ENCODE data around the gene CHST15. TPM values are rescaled to one million over a fixed set of nuclear protein-coding genes. Genes with fewer than 3 reads are reported as not detected.

CHST15 gene
- total and polyA plus RNA-seq, 2 of the 13 experiments (the other 11 are each of a cell fraction or from before 2014, with no cell fraction given), result 1.4 to 94.7 TPM

DNA sequence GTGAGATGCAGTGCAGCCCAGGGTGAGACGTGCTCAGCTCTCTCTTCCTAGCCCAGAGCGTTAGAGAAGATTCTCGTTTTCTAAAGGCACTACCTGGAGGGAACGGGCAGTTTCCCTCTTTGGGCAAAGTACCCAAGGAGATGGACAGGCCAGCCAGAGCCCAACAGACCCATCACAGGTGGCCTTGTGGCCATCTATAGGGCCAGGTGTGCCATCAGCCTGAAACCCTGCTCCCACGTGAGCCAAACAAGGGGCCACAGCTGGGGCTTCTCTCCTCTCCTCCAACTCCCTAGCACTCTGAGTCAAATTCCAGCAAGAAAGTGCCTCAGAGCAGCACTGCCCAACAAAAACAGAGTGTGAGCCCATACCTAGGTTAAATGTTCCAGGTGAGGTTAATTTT is 22.3 kb downstream of the CHST15 start:
- H3K27me3 ChIP-seq (ENCODE audit: control insufficient read depth in 1 of 2, insufficient read depth in 2 of 2, low read length in 2 of 2), result no peaks in the 10 kb centered on the region
- H3K79me2 ChIP-seq (ENCODE audit: insufficient read depth, low read length), result peaks cover 96% of the 10 kb centered on the region
- ATAC-seq (no peak), FAIRE-seq (no peak), DNase-seq (ENCODE audit: low spot score) (no peak)
- peaks cover 12 to 43% of the 10 kb centered on the region in 2 experiments for H3K36me3 ChIP-seq (replicated peaks in 1 of 2; ENCODE audit: control insufficient read depth in 1 of 2, insufficient read depth in 2 of 2, low read length in 2 of 2)
- H3K4me1 ChIP-seq (ENCODE audit: insufficient read depth, low read length), result peaks cover 97% of the 10 kb centered on the region
- H3K9me3 ChIP-seq (ENCODE audit: low read length), result no peaks in the 10 kb centered on the region
- H3K4me2 ChIP-seq (ENCODE audit: low read depth, low read length), result no peak overlapping the region
- H3K4me3 ChIP-seq (replicated peaks in 1 of 3; ENCODE audit: insufficient read depth in 1 of 3, low read depth in 2 of 3, low read length in 3 of 3), result no peak overlapping the region
- intact Hi-C loops (cut with micrococcal nuclease; ENCODE audit: unreplicated experiment), result no loop called here
- H2AFZ ChIP-seq (ENCODE audit: low read length), result no peak overlapping the region
- H4K20me1 ChIP-seq (ENCODE audit: insufficient read depth, low read length), result peaks cover 95% of the 10 kb centered on the region
- H3K9ac ChIP-seq (ENCODE audit: insufficient read depth, low read depth, low read length), result no peak overlapping the region
- POLR2A ChIA-PET, result interaction anchor here (1.1 to 1.5 kb wide), 3 partner anchors 20 to 28 kb away, joined by 3 read pairs; no protein-coding TSS in a partner anchor
- no peak overlapping the region for H3K27ac ChIP-seq (ENCODE audit: extremely low read length, insufficient read depth, low read length)
- BruUV-seq (replicated peaks), result no TSS peak
- WGBS (ENCODE audit: low lambda C conversion rate), result 96% methylated on average over 4 of the region's 5 CpGs
- in situ Hi-C loops (cut with HindIII; ENCODE audit: extremely low pct_ligation_motif_present, low pct_unique_long_range_greater_than_20kb), result no loop called here
- TF ChIP-seq, protein P1, sequence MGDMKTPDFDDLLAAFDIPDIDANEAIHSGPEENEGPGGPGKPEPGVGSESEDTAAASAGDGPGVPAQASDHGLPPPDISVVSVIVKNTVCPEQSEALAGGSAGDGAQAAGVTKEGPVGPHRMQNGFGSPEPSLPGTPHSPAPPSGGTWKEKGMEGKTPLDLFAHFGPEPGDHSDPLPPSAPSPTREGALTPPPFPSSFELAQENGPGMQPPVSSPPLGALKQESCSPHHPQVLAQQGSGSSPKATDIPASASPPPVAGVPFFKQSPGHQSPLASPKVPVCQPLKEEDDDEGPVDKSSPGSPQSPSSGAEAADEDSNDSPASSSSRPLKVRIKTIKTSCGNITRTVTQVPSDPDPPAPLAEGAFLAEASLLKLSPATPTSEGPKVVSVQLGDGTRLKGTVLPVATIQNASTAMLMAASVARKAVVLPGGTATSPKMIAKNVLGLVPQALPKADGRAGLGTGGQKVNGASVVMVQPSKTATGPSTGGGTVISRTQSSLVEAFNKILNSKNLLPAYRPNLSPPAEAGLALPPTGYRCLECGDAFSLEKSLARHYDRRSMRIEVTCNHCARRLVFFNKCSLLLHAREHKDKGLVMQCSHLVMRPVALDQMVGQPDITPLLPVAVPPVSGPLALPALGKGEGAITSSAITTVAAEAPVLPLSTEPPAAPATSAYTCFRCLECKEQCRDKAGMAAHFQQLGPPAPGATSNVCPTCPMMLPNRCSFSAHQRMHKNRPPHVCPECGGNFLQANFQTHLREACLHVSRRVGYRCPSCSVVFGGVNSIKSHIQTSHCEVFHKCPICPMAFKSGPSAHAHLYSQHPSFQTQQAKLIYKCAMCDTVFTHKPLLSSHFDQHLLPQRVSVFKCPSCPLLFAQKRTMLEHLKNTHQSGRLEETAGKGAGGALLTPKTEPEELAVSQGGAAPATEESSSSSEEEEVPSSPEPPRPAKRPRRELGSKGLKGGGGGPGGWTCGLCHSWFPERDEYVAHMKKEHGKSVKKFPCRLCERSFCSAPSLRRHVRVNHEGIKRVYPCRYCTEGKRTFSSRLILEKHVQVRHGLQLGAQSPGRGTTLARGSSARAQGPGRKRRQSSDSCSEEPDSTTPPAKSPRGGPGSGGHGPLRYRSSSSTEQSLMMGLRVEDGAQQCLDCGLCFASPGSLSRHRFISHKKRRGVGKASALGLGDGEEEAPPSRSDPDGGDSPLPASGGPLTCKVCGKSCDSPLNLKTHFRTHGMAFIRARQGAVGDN (CRISPR knock-in tag; IDR thresholded peaks at IDR 0.05), result 0 out of 2 replicates have a peak, but pooled peaks have one; percentile 7
- no peak for TF ChIP-seq GTF3A (CRISPR knock-in tag; conservative IDR thresholded peaks at IDR 0.05)
- CTCF ChIA-PET (ENCODE audit: low intra/inter-chr PET ratio, low total read pairs), result no interaction called here

DNA sequence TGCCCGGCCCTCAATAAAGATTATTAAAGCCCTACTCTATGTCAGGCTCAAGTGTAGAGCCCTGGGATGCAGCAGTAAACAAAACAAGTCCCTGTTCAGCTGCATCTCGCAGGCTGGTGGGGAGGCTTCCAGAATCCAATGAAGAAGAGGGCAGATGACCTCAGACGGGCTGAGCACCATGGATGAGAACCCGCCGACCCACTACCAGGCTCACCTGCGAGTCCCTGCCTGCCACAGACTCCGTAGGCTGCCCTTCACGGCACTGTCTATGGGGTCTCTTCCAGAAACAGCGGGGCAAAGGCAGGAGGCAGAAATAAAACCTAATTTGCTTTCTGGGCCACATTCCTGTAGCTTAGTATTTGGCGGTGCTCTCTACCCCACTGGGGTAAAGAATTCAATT is 22.7 kb downstream of the CHST15 start:
- ATAC-seq, result no peak
- POLR2A ChIA-PET, result no interaction called here

More for the DNA sequence above, 22.7 kb downstream of the CHST15 start:
- intact Hi-C loops (cut with micrococcal nuclease; ENCODE audit: unreplicated experiment) (no loop called here), in situ Hi-C loops (cut with HindIII; ENCODE audit: extremely low pct_ligation_motif_present, low pct_unique_long_range_greater_than_20kb) (no loop called here)
- Histone ChIP-seq H3K27me3 (ENCODE audit: control insufficient read depth in 1 of 2, insufficient read depth in 2 of 2, low read length in 2 of 2) (no peaks in the 10 kb centered on the region), H3K27ac (ENCODE audit: extremely low read length, insufficient read depth, low read length) (no peak overlapping the region), H3K9ac (ENCODE audit: insufficient read depth, low read depth, low read length) (no peak overlapping the region), H3K4me1 (ENCODE audit: insufficient read depth, low read length) (peaks cover 97% of the 10 kb centered on the region), H2AFZ (ENCODE audit: low read length) (no peak overlapping the region), H3K36me3 (replicated peaks in 1 of 2; ENCODE audit: control insufficient read depth in 1 of 2, insufficient read depth in 2 of 2, low read length in 2 of 2) (peaks cover 10 to 39% of the 10 kb centered on the region in 2 experiments), H4K20me1 (ENCODE audit: insufficient read depth, low read length) (peaks cover 91% of the 10 kb centered on the region), H3K9me3 (ENCODE audit: low read length) (no peaks in the 10 kb centered on the region), H3K4me3 (replicated peaks in 1 of 3; ENCODE audit: insufficient read depth in 1 of 3, low read depth in 2 of 3, low read length in 3 of 3) (no peak overlapping the region), H3K4me2 (ENCODE audit: low read depth, low read length) (no peak overlapping the region), H3K79me2 (ENCODE audit: insufficient read depth, low read length) (peaks cover 96% of the 10 kb centered on the region)
- FAIRE-seq (no peak), DNase-seq (ENCODE audit: low spot score) (no peak)
- TF ChIP-seq ZNF7 (CRISPR knock-in tag; IDR thresholded peaks at IDR 0.05) (no peak), POLR2A (IDR thresholded peaks at IDR 0.05; ENCODE audit: insufficient read depth in 1 of 2, low read depth in 2 of 2, low read length in 2 of 2) (0 out of 4 replicates have a peak, but pooled peaks of 1 of the 2 experiments have one; percentile 14)
- TF ChIP-seq, protein P1 (CRISPR knock-in tag; IDR thresholded peaks at IDR 0.05), result peak; percentile 21; the same call in 1 of the 2 replicates
- CTCF ChIA-PET (ENCODE audit: low intra/inter-chr PET ratio, low total read pairs), result no interaction called here
- 88% methylated on average over 5 of the region's 10 CpGs for WGBS (ENCODE audit: low lambda C conversion rate)
- no TSS peak for BruUV-seq (replicated peaks)

All from HepG2 (cell line).